Measurements from ENCODE around the gene CHIA. TPM values are rescaled to one million over a fixed set of nuclear protein-coding genes. Genes with fewer than 3 reads are reported as not detected.

The CHIA gene
- total and polyA plus RNA-seq, 2 donors (not counting 1 experiment from before 2014, with no cell fraction given) = not detected

DNA sequence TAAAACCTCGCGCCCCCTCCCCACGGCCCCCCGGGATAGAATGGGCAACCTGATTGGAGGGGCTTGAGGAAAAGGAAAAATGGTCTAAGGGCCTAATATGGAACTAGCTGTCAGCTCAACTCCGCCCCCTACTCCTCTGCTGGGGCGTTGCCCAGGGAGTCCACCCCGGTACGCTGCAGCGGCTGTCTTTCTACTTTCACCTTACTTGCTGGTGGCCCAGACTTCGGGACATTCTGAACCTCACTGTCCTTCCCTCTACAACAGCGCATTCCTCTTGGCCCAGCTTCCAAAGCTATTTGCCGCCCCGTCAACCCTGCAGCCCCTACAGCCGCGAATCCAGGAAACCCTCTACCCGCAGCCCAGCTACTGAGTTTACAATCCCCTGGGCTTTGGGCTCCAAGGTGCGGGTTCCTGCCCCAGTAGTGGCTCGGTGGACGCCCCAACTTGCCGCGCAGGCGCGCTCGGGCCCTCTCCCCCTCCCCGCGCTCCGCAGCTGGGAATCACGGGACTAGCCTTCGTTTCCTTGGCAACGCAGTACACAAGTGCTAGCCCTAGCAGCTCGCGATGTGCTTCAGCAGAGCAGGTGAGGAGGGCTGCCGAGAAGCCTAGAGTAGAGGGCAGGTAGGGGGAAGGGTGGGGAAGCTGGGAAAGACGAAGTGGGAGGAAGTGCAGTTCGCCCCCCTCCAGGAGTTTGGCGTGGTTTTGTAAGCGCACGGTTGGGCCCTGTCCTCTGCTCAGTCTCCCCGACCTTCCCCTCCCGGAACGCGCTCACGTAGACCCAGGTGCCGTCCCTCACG, 55.6 kb downstream of the CHIA start:
- H3K9ac ChIP-seq (ENCODE audit: insufficient read depth, low read length) = peak overlapping the region; percentile 31
- H3K79me2 ChIP-seq (ENCODE audit: control insufficient read depth, insufficient read depth, low read length) = no peaks in the 10 kb centered on the region
- H3K27ac ChIP-seq (ENCODE audit: insufficient read depth, low read length) = no peak overlapping the region
- H3K4me3 ChIP-seq (replicated peaks in 1 of 4; ENCODE audit: control extremely low read depth in 1 of 4, insufficient read depth in 1 of 4, low read depth in 3 of 4, low read length in 4 of 4) = peak overlapping the region; percentile 35 to 82 (median 67)
- no peaks in the 10 kb centered on the region for H4K20me1 ChIP-seq (ENCODE audit: control insufficient read depth, extremely low read depth, insufficient read depth, low read length)
- peak overlapping the region; percentile 75 for H2AFZ ChIP-seq (ENCODE audit: low read length)
- peak; percentile 74 to 84 for DNase-seq (ENCODE audit: low read depth in 2 of 2)
- TF ChIP-seq, protein P1, sequence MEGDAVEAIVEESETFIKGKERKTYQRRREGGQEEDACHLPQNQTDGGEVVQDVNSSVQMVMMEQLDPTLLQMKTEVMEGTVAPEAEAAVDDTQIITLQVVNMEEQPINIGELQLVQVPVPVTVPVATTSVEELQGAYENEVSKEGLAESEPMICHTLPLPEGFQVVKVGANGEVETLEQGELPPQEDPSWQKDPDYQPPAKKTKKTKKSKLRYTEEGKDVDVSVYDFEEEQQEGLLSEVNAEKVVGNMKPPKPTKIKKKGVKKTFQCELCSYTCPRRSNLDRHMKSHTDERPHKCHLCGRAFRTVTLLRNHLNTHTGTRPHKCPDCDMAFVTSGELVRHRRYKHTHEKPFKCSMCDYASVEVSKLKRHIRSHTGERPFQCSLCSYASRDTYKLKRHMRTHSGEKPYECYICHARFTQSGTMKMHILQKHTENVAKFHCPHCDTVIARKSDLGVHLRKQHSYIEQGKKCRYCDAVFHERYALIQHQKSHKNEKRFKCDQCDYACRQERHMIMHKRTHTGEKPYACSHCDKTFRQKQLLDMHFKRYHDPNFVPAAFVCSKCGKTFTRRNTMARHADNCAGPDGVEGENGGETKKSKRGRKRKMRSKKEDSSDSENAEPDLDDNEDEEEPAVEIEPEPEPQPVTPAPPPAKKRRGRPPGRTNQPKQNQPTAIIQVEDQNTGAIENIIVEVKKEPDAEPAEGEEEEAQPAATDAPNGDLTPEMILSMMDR (conservative IDR thresholded peaks at IDR 0.05 in 1 of 2, IDR thresholded peaks at IDR 0.05 in 1 of 2; ENCODE audit: low read depth in 1 of 2, low read length in 2 of 2) = peak in 1 of 2 donors; percentile 12
- TF ChIP-seq EZH2 (IDR thresholded peaks at IDR 0.05; ENCODE audit: low read length, missing control alignments) = peak; percentile 30
- H3K4me2 ChIP-seq (ENCODE audit: extremely low read depth, insufficient read depth, low read length) = peak overlapping the region; percentile 86
- no peaks in the 10 kb centered on the region for H3K4me1 ChIP-seq (ENCODE audit: control insufficient read depth, extremely low read depth, insufficient read depth, low read length)
- no peaks in the 10 kb centered on the region for H3K9me3 ChIP-seq (ENCODE audit: control insufficient read depth, insufficient read depth, low read depth, low read length)
- no peaks in the 10 kb centered on the region for H3K36me3 ChIP-seq (ENCODE audit: control insufficient read depth, insufficient read depth, low read length)
- H3K27me3 ChIP-seq (ENCODE audit: control insufficient read depth, insufficient read depth, low read length) = peaks cover 3% of the 10 kb centered on the region

DNA sequence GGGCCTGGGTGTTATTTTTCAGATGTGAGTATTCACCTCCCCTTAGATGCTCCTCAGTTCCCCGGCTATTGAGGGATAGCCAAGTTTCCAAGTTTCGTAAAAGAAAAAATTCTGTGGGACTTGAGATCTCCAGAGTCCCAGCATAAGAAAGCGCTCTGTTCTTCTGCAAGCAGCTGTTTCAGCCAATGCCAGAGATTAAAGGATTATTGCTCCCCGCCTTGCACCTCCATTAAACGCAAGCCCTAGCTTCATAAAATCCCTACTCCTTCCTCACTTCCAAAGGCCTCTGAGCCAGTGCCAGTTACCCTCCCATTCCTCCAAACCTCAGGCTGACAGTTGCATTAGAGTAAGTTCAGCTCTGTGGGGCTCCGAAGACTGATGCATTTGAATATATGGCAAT, 56.4 kb downstream of the CHIA start:
- TF ChIP-seq, protein P1 (conservative IDR thresholded peaks at IDR 0.05 in 1 of 2, IDR thresholded peaks at IDR 0.05 in 1 of 2; ENCODE audit: low read depth in 1 of 2, low read length in 2 of 2) = no peak
- TF ChIP-seq EZH2 (IDR thresholded peaks at IDR 0.05; ENCODE audit: low read length, missing control alignments) = no peak
- Histone ChIP-seq H2AFZ (ENCODE audit: low read length) (no peak overlapping the region), H3K9ac (ENCODE audit: insufficient read depth, low read length) (no peak overlapping the region), H4K20me1 (ENCODE audit: control insufficient read depth, extremely low read depth, insufficient read depth, low read length) (no peaks in the 10 kb centered on the region), H3K27me3 (ENCODE audit: control insufficient read depth, insufficient read depth, low read length) (peaks cover 3% of the 10 kb centered on the region), H3K4me3 (replicated peaks in 1 of 4; ENCODE audit: control extremely low read depth in 1 of 4, insufficient read depth in 1 of 4, low read depth in 3 of 4, low read length in 4 of 4) (peak overlapping the region in 2 of 4 experiments; percentile 72 to 82), H3K4me2 (ENCODE audit: extremely low read depth, insufficient read depth, low read length) (peak overlapping the region; percentile 86), H3K36me3 (ENCODE audit: control insufficient read depth, insufficient read depth, low read length) (no peaks in the 10 kb centered on the region), H3K27ac (ENCODE audit: insufficient read depth, low read length) (no peak overlapping the region), H3K9me3 (ENCODE audit: control insufficient read depth, insufficient read depth, low read depth, low read length) (no peaks in the 10 kb centered on the region), H3K4me1 (ENCODE audit: control insufficient read depth, extremely low read depth, insufficient read depth, low read length) (no peaks in the 10 kb centered on the region), H3K79me2 (ENCODE audit: control insufficient read depth, insufficient read depth, low read length) (no peaks in the 10 kb centered on the region)
- DNase-seq (ENCODE audit: low read depth in 2 of 2) = no peak

DNA sequence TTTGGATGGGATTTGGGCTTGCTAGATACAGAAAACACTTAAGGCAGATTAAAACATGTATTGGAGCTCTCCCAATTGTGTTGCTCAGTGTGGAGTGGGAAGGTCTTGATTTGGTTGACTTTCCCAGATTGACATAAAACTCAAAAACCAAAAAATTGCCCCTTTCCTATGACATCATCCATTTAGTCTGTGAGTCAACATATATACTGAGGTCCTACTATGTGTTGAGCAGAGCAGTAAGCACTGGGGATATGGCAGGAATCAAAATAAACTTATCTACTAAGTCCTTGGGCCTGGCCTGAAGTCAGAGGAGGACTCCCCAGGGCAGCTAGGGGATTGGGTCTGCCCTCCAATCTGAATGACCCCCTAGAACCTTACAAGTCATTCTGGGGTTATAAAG, 61.0 kb downstream of the CHIA start:
- H3K4me1 ChIP-seq (ENCODE audit: control insufficient read depth, extremely low read depth, insufficient read depth, low read length) = no peaks in the 10 kb centered on the region
- DNase-seq (ENCODE audit: low read depth in 2 of 2) = no peak
- H4K20me1 ChIP-seq (ENCODE audit: control insufficient read depth, extremely low read depth, insufficient read depth, low read length) = no peaks in the 10 kb centered on the region
- H3K4me3 ChIP-seq (replicated peaks in 1 of 4; ENCODE audit: control extremely low read depth in 1 of 4, insufficient read depth in 1 of 4, low read depth in 3 of 4, low read length in 4 of 4) = no peak overlapping the region
- no peaks in the 10 kb centered on the region for H3K36me3 ChIP-seq (ENCODE audit: control insufficient read depth, insufficient read depth, low read length)
- H3K4me2 ChIP-seq (ENCODE audit: extremely low read depth, insufficient read depth, low read length) = no peak overlapping the region
- H3K27me3 ChIP-seq (ENCODE audit: control insufficient read depth, insufficient read depth, low read length) = peaks cover 3% of the 10 kb centered on the region
- H2AFZ ChIP-seq (ENCODE audit: low read length) = no peak overlapping the region
- H3K27ac ChIP-seq (ENCODE audit: insufficient read depth, low read length) = no peak overlapping the region
- H3K9me3 ChIP-seq (ENCODE audit: control insufficient read depth, insufficient read depth, low read depth, low read length) = no peaks in the 10 kb centered on the region
- no peaks in the 10 kb centered on the region for H3K79me2 ChIP-seq (ENCODE audit: control insufficient read depth, insufficient read depth, low read length)
- no peak for TF ChIP-seq EZH2 (IDR thresholded peaks at IDR 0.05; ENCODE audit: low read length, missing control alignments)
- TF ChIP-seq, protein P1 (conservative IDR thresholded peaks at IDR 0.05 in 1 of 2, IDR thresholded peaks at IDR 0.05 in 1 of 2; ENCODE audit: low read depth in 1 of 2, low read length in 2 of 2) = no peak
- no peak overlapping the region for H3K9ac ChIP-seq (ENCODE audit: insufficient read depth, low read length)

Data from fibroblast of lung (primary cell).